BE2C (cell line): ENCODE results near the gene SH3BP5L.
A peak's percentile ranks its signal among the peaks of the same experiment; 100 is the strongest.

ENCODE experiments used
- DNase-seq: peaks from one replicate; pipeline ENCODE4 v3.0.0-alpha.2; 2020
- H3K27me3 ChIP-seq: fragments of 250-450 bp; sonication (Bioruptor Pico); 2 replicates; pipeline ENCODE4 v1.5.1; 2020; ENCODE audit warnings: mild to moderate bottlenecking
- H3K36me3 ChIP-seq: fragments of 250-450 bp; sonication (Bioruptor Pico); 2 replicates; pipeline ENCODE4 v1.5.1; 2020; ENCODE audit warnings: mild to moderate bottlenecking
- H3K4me1 ChIP-seq: fragments of 250-450 bp; sonication (Bioruptor Pico); 2 replicates; pipeline ENCODE4 v1.5.1; 2020
- H3K4me3 ChIP-seq: 2 replicates; pipeline ENCODE4 v1.5.1; 2011; ENCODE audit warnings: low read depth, low read length
- H3K9me3 ChIP-seq: fragments of 250-450 bp; sonication (Bioruptor Pico); 2 replicates; pipeline ENCODE4 v1.5.1; 2020
- CTCF ChIP-seq: IDR thresholded peaks from 2 replicates; pipeline ENCODE4 v1.5.1; 2012; ENCODE audit warnings: mild to moderate bottlenecking, low read depth, low read length

The SH3BP5L gene

GRCh38 chr1:248825136-248825535 is 579 bp downstream of the SH3BP5L start:
- no peak for DNase-seq
- peaks cover 29% of the 10 kb centered on the region for H3K36me3 ChIP-seq
- H3K4me3 ChIP-seq = peak overlapping the region; percentile 68
- TF ChIP-seq CTCF = no peak
- no peaks in the 10 kb centered on the region; the same call in 1 of the 2 replicates for H3K4me1 ChIP-seq
- H3K9me3 ChIP-seq = no peaks in the 10 kb centered on the region
- no peaks in the 10 kb centered on the region for H3K27me3 ChIP-seq

- Histone ChIP-seq H3K27me3 (no peaks in the 10 kb centered on the region), H3K4me3 (peak overlapping the region; percentile 68), H3K4me1 (no peaks in the 10 kb centered on the region; the same call in 1 of the 2 replicates), H3K9me3 (no peaks in the 10 kb centered on the region), H3K36me3 (peaks cover 31% of the 10 kb centered on the region)
- DNase-seq = no peak
- TF ChIP-seq CTCF = no peak
Measured at GRCh38 chr1:248824701-248825100, 1.0 kb downstream of the SH3BP5L start.

GRCh38 chr1:248824301-248824700 is 1.4 kb downstream of the SH3BP5L start:
- H3K4me3 ChIP-seq = no peak overlapping the region; the same call in 1 of the 2 replicates
- no peak for DNase-seq
- TF ChIP-seq CTCF = no peak
- H3K36me3 ChIP-seq = peaks cover 32% of the 10 kb centered on the region
- no peaks in the 10 kb centered on the region; the same call in 1 of the 2 replicates for H3K4me1 ChIP-seq
- no peaks in the 10 kb centered on the region for H3K27me3 ChIP-seq
- H3K9me3 ChIP-seq = no peaks in the 10 kb centered on the region

GRCh38 chr1:248823517-248824001 is 2.2 kb downstream of the SH3BP5L start:
- no peak overlapping the region for H3K4me3 ChIP-seq
- no peaks in the 10 kb centered on the region for H3K27me3 ChIP-seq
- no peak for DNase-seq
- peaks cover 36% of the 10 kb centered on the region for H3K36me3 ChIP-seq
- no peaks in the 10 kb centered on the region for H3K9me3 ChIP-seq
- no peaks in the 10 kb centered on the region; the same call in 1 of the 2 replicates for H3K4me1 ChIP-seq
- no peak for TF ChIP-seq CTCF

- TF ChIP-seq CTCF = no peak
- H3K36me3 ChIP-seq = peaks cover 36% of the 10 kb centered on the region
- no peak overlapping the region for H3K4me3 ChIP-seq
- no peaks in the 10 kb centered on the region for H3K9me3 ChIP-seq
- H3K27me3 ChIP-seq = no peaks in the 10 kb centered on the region
- DNase-seq = no peak
- H3K4me1 ChIP-seq = no peaks in the 10 kb centered on the region
Measured at GRCh38 chr1:248822148-248823032, 3.3 kb downstream of the SH3BP5L start.

GRCh38 chr1:248821641-248822040 is 4.1 kb downstream of the SH3BP5L start:
- no peaks in the 10 kb centered on the region for H3K27me3 ChIP-seq
- no peak for TF ChIP-seq CTCF
- peaks cover 43% of the 10 kb centered on the region for H3K36me3 ChIP-seq
- H3K4me3 ChIP-seq = no peak overlapping the region
- no peaks in the 10 kb centered on the region for H3K4me1 ChIP-seq
- H3K9me3 ChIP-seq = no peaks in the 10 kb centered on the region
- no peak for DNase-seq
